Subcutaneous adipose tissue (tissue), 4 donors: ENCODE results near the gene TTC12. TPM values are rescaled to one million over a fixed set of nuclear protein-coding genes. Genes with fewer than 3 reads are reported as not detected.

Source experiments
- CTCF ChIP-seq: fragments of 450-650 bp; IDR thresholded peaks from one replicate; pipeline ENCODE4 v1.5.1; 2016; ENCODE audit warnings: low read depth, mild to moderate bottlenecking, control low read depth, antibody characterized with exemption, moderate library complexity
- total RNA-seq, 4 donors: library from RNA; depleted of rRNA; stranded (reverse); fragments of >200 nt; gene quantifications; one replicate each; pipeline ENCODE4 v1.1.0, GENCODE V29; 2016

The TTC12 gene
- total RNA-seq, 4 donors from 2014 or later: 10.6 to 17.7 (median 12.2) TPM

- TF ChIP-seq CTCF: no peak
Observed at GRCh38 chr11:113331441-113331840, 17.1 kb downstream of the TTC12 start.

GRCh38 chr11:113332023-113332422 is 17.6 kb downstream of the TTC12 start:
- no peak for TF ChIP-seq CTCF

- TF ChIP-seq CTCF: no peak
Observed at GRCh38 chr11:113332638-113333329, 18.4 kb downstream of the TTC12 start.

GRCh38 chr11:113334183-113334582 is 19.8 kb downstream of the TTC12 start:
- no peak for TF ChIP-seq CTCF

- TF ChIP-seq CTCF: no peak
Observed at GRCh38 chr11:113338730-113339129, 24.3 kb downstream of the TTC12 start.

GRCh38 chr11:113339929-113340589 is 25.7 kb downstream of the TTC12 start:
- TF ChIP-seq CTCF: no peak

- TF ChIP-seq CTCF: no peak
Observed at GRCh38 chr11:113341388-113342165, 27.2 kb downstream of the TTC12 start.
